GM19240 (cell line): ENCODE measurements around the gene SERBP1.
"Not testable (repeated sequence)": the region's sequence is repeated elsewhere in the genome, so short reads cannot be mapped to it uniquely, and the experiment has no call there.

Source experiments
- DNase-seq: peaks from one replicate; pipeline ENCODE4 v3.0.0; 2011; ENCODE audit warnings: low spot score; ENCODE audit not compliant: insufficient read length

SERBP1 gene

DNA sequence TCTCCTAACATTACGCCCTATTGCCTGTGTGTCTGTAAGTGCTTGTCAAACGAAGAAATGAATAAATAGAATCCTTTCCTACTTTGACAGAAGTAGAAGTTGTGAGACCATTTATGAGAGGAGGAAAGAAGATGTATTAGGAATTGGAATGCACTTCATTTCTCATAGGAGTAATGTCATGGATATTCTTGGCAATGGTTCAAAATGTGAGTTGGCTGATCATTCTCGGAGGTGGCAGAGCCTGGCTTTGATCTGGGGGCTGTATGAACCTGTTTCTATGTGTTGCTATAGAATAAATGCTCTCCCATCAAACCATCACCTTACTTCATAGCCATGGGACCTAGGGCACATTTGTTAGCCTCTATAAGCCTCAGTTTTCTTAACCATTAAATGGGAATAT, 10.1 kb upstream of the SERBP1 start:
- DNase-seq, result no peak

DNA sequence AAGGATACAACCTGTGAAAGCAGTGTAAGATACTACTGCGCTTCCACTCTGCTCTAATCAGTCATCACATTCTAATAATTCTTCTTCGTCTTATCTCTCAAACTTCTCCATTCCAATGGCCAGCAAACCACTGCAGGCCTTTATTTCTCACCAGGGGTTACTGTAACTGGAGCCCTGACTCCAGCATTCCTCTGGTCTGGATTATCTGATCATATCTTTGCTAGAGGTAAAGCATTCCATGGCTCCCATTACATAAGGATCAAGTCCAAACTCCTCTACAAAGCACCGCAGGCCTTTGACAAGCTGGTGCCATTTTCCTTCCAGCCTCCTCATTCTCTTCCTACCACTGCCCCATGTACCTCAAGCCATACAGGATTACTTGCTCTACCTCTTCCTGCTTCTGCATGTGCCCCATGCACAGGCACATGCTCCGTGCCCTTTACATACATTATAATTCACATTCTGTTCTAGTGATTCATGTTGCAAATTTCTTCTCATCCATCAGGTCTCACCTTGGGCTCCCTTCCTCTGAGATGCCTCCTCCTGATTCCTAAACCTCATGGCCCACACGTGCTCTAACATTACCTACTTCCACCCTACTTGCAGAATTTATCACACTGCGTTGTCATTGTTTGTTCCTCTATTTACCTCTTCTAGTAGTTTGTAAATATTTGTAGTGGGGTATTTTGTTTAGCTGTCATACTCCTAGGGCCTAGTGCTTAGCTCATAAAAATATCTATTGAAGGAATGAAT, 9.3 kb upstream of the SERBP1 start:
- DNase-seq, result no peak

DNA sequence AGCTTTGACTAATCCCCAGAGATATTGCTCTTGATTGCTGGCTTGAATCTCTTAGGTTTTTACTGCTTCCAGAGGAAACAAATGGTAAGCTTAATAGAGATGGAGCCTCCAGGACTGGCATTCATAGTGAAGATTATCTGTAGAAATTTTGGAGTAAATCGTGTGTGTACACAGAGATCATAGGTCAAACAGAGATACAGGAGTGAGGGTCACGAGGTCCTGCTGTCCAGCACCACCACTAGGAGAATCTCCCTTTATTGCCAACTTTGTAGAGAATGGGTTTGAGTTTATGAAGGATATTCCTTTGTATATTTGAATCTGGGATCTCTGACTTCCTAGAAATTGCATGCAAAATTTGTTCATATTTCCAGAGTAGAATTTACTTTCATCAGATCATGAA, 7.8 kb upstream of the SERBP1 start:
- no peak for DNase-seq

DNA sequence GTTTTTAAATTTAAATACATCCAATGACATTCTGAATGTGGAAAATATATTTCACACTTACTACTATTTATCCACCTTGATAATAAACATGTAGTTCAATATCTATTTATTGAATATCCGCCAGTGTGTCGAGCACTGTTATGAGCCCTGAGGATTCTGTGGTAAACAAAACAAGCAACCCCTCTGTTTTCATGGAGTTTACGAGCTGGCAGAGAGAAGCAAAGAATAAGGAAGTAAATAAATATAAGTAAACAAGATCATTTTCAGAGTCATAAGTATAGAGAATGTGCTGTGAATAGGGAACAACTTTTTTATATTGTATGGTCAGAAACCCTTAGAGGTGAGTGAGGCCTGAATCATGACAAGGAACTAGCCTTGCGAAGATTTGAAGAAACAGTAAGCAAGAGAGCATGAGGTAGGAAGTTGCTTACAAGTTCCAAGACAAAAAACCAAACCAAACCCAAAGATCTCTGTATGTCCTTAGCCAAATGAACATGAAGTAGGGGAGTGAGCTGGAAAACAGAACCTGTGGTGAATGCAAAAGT, 6.4 kb upstream of the SERBP1 start:
- DNase-seq, result no peak

DNA sequence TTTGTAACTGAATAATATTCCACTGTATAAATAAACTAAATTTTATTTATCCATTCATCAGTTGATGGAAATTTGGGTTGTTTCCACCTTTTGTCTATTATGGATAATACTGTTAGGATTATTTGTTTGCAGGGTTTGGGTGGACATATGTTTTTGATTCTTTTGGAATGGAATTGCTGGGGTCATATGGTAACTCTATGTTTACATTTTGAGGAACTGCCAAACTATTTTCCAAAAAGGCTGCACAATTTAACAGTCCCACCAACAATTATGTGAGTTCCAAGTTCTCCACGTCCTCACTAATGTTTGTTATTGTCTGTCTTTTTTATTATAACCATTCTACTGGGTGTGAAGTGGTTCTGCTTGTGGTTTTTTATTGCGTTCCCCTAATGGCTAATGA, 4.3 kb upstream of the SERBP1 start:
- DNase-seq, result no peak

DNA sequence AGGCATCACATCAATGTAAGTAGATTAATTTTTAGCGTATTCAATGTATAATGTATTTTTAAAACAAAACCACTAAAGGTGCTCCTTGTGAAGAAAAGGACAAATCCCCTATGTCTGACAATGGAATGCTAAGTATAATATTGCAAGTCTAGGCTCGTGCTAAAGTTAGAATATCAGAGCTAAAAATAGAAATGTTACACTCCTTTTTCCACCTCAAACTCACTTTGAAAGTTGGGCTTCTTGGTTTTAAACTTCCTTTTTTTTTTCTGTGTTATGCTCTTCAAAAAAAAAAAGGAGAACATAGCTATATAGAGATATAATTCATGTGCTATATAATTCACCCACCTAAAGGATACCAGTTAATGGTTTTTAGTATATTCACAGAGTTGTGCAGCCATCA, 3.6 kb upstream of the SERBP1 start:
- DNase-seq, result no peak

DNA sequence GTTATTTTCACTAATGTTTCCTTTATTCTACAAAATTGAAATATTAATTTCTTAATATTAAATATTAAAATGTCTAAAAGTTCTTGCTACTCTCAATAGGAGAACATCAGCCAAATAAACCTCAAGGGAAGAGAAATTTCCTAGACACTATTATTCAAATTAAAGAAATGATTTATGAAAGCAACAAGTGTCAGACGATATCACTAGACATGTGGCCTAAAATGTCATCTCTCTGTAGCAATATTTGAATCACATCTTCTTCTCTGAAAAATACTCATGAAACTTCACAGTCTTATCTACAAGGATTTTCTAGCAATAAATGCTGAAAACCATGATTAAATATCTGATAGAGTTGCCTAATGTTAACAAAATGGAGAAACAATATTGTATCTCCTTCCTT, 2.5 kb upstream of the SERBP1 start:
- DNase-seq, result no peak

DNA sequence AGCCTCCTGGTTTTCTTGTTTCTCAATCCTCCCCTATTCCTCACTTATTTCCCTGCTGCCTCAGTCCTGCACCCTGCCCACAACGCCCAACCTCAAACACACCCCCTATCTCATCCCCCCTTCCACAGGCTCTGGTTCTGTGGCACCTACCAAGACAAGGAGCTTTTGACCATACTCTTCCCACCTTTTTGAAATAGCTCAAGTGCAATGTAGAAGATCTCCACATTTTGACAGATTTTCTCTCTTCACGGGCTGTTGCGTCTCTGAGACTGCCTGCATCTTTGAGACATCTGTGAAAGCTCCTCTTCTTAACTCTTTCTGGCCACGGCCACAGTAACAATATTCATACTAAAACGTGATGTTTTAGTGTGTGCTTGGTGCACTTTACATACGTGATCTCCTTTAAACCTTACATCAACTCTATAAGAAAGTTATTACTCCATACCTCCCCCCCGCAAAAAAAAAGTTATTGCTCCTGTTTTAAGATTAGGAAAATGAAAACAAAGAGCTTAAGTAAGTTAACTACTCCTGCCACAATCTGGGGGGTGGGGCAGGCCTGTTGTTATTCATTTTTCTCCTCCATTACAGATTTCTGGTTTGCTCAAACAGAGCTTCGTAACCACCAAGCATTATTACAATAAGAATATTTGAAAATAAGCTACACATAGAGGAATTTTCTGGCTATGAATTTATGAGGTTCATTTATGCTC, 1.8 kb upstream of the SERBP1 start:
- no peak for DNase-seq

DNA sequence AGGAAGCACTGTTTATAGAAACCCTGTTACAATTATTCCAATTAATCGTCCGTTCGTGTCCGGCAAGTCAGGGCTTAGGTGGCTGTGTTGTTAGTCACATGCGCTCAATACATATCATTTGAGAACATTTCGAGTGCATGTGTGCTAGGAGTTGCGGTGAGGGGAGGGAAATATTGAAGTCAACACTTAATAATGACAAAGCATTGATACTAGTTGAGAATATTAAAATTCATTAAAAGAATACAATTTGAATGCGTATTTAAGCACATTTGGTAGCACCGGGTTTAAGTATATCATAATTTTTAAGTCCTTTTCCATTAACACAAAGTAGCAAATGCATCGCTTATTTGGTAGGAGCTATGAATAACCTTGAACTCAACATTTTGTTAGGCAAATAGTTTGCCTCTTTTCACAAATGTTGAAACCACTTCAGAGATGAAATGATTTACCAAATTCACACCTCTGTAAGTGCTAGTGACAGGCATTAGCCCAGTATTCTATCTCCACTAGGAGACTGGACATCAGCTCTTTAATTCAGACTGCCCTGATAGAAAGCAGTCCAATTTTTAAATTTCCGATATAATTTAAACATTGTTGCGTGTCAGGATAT, 1.1 kb upstream of the SERBP1 start:
- no peak for DNase-seq

DNA sequence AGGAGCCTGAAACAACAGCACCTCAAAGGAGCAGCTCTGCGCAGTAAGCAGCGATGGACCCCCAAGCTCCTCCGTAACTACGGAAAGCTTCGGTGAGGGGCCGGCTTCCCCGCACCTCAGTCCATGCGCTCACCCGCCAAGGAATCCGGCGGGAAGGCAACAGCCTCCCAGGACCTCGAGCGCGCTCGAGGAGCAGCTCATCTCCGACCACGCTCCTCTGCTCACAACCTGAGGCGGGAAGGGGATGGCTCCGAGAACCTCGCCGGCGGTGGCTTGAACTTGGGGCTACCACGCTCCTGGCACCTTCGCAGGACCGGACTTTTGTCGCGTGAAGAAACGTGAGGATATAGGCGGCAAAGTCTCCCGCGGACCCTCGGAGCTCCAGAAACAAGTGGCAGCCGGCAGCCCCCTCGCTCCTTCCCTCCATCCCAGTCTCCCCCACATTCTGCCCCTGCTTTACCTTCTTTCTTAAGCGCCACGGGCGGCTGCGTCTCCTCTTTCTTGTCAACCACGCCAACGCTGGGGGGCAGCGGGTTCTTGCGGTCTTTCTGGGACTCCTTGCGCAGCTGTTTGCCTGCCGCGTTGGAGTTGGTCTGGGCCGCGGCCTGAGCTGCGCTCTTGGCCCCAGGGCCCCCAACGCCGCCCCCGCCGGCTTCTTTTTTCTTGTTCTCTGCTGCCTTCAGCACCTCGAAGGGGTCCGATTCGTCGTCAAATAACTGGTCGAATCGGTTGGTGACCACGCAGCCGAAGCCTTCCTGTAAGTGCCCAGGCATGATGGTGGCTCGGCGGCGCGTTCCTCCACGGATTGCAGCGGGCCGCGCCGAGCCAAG, 459 bp downstream of the SERBP1 start:
- no peak for DNase-seq

DNA sequence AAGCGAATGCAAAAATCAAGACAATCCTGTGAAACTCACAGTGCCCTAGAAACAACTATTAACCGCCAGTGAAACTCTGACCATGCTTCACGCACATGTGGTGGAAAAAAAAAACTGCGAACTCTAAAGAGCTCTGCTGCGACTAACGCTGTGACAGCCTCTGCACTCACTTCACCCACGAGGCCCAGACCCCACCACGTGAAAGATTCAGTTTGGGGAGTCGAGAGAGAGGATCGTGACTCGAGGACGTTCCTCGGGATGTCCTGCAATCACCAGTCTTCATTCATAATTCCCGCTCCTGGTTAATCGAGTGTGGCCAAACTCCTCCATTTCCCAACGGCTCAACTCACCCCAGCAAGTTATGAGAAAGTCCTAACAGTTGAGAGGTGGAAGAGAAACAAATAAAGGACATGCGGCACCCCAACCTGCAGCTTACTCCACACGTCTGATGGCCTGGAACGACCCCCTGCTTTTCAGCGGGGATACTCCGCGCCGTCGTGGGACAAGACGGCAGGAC, 1.1 kb downstream of the SERBP1 start:
- no peak for DNase-seq

DNA sequence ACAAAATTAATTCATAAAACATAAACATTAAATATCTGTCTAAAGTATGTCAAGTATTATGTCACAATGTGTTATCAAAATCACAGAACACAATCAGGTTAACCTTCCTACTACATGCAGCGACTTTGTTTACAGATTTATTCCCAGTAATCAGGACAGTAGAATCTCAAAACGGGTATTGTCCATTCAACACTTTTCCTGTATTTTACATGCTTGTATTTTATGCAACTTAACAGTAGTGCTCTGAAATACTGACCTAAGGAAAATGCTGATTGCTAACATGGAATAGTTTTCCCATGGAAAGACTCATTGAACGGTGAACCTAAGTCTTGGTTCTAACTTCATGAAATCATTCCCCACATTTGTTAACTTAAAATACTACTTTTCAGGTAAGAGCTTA, 2.3 kb downstream of the SERBP1 start:
- DNase-seq, result no peak

DNA sequence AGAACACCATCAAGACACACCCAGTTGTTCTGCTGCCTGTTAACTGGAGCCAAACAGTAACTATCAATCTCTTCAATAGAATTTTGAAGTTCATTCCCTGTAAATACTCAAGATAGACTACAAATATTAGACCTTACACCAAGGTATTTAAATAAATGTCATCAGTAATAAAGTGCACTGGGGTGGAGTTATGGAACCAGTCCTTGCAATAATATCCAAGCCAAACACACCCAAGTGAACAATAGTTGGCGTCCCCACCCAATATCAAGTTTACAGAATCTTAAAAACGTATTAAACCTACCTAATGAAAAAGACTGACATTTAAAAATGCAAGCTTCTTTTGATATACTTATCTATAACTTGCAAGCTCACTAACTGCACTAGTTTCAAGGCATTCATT, 2.7 kb downstream of the SERBP1 start:
- DNase-seq, result no peak

DNA sequence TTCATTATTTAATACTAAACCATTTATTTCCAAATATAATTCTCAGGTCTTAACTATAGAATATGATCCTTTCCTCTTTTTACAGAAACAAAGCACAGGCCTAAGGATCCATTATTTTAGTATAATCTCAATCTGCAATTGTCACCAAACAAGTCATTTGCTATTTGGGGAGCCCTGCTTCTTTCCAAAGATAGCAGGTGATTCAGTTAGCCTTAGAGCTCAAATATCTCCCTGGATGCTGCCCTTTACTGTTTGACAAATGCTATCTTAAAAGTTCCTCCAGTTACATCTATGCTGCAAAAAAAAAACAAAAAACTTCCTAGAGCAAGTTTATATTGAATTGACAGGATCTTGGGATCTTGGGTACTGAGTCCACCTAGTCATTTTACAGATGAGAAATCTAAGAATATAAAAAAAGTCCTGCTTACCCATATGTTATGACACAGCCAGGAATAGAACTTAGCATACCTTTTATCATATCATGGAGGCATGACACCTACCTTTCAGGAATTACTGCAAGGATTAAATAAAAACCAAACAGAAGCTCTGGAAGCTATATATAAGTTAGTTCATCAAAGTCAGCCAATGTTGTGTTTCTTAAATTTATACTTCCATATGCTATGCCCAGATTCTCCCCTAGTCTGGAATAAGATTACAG, 9.2 kb downstream of the SERBP1 start:
- no peak for DNase-seq

DNA sequence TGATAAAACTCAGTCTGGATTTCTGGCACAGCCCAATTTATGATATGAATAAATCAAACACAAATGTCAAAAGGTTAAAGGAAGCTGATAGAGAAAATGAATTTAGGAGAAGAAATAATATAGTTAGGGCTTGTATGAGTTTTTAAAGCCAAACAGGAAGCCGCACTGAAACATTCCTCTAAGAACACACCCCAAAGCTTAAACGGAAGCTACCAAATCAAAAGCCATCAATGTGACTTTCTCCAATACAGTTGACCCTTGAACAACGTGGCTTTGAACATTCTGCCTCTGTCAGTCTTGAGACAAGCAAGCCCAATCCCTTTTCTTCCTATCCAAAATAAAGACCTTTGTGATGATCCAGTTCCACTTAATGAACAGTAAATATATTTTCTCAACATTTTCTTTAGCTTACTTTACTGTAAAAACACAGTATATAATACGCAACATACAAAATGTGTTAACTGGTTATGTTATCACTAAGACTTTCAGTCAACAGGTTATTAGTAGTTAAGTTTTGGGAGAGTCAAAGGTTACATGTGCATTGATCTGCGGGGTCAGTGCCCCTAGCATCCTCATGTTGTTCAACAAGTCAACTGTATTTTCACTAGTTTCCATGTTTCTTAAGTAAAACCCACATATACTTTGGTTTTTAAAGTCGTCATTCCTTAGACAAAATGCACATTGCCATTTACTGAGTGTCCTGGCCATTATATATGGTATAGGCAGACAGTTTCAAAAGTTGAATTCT, 11.2 kb downstream of the SERBP1 start:
- DNase-seq, result no peak

DNA sequence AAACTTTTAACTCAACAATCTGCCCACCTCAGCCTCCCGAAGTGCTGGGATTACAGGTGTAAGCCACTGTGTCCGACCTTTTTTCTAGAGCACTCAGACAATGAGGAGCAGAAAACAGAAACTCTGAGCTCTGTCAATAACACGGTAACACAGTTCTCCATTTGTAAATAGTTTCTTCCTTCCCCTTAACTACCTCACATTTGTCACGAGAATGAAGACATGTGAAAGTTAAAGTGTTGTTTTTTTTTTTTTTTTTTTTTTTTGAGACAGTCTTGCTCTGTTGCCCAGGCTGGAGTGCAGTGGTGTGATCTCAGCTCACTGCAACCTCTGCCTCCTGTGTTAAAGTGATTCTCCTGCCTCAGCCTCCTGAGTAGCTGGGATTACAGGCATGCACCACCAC, 12.5 kb downstream of the SERBP1 start:
- not testable (repeated sequence) for DNase-seq

DNA sequence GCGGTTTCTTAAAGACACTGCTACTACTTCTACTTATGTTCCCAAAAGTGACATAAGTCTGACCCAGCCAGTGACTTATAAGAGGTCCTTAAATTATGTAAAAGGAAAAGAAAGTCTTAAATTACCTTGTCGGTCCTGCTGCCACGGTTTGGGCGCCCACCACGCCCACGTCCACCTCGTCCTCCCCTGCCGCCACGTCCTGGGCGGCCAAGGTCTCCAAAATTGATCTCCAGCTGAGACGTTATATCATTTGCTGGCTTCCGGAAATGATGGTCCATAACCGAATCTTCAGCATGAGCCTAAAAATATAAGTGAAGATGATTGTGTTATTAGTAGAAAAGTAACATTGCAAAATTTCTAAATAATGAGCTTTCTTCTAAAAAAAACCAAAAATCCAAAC, 15.2 kb downstream of the SERBP1 start:
- no peak for DNase-seq

DNA sequence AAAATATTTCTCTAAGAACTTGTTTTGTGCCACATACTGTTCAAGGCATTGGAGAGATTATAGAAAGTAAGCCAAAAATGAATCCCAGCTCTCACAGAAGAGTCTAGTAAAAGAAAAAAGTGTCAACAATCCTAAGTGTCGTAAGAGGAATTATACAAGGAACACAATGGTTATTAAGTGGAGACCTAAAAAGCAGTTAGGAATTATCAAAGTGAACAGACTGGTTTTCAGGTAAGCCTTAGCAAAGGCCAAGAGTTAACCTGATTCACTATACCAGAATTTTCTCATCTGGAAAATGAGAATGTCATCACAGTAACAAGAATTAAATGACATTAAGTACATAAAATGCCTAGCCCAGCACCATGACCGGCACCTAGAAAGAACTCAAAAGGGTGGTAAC, 15.6 kb downstream of the SERBP1 start:
- no peak for DNase-seq

DNA sequence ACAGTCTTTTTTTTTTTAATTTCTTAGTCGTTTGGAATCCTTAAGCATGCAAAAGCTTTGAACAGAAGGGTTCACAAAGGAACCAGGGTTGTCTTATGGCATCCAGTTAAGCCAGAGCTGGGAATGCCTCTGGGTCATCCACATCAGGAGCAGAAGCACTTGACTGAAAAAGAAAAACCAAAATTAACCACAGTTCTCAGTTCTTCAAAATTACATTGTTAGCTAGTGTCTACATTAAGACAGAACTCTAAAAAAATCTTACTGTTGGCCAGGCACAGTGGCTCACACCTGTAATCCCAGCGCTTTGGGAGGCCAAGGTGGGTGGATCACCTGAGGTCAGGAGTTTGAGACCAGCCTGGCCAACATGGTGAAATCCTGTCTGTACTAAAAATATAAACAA, 17.1 kb downstream of the SERBP1 start:
- not testable (repeated sequence) for DNase-seq

DNA sequence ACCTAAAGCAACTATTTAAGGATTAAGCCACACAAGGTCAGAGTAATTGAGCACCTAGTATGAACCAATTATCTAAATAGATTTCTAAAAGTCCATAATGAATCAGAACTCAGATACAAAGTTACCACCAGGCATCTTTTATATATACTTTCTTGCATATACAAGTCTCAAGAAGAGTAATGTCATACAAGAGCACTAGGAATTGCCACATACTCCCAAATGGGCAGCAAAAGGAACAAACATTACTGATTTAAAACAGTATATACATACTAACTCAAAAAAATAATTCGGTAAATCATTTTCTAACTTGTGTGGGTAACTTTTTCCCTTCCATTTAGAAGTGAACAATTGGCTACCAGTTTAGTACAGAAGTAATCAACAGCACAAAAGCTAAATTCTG, 22.1 kb downstream of the SERBP1 start:
- DNase-seq, result no peak
